Smooth muscle cell (in vitro differentiated cells): Measurements from ENCODE around the gene TRAF5. TPM values are rescaled to one million over a fixed set of nuclear protein-coding genes. Genes with fewer than 3 reads are reported as not detected.

Experiments
- DNase-seq: peaks from one replicate; lab custom pipeline; 2025; ENCODE audit not compliant: unreplicated experiment; lab: John Stamatoyannopoulos, UW
- H2AFZ ChIP-seq: fragments of 200-600 bp; sonication (generic); 2 replicates; pipeline ENCODE4 v1.6.0; 2016; ENCODE audit warnings: antibody characterized with exemption, low read depth, mild to moderate bottlenecking
- H3F3A ChIP-seq: fragments of 200-600 bp; sonication (generic); 2 replicates; pipeline ENCODE4 v1.6.0; 2017; ENCODE audit warnings: antibody characterized with exemption, low read depth
- H3K27ac ChIP-seq: fragments of 200-600 bp; sonication (generic); 2 replicates; pipeline ENCODE4 v1.5.1; 2016; ENCODE audit warnings: low read depth, mild to moderate bottlenecking
- H3K27me3 ChIP-seq: fragments of 200-600 bp; sonication (generic); 2 replicates; pipeline ENCODE4 v1.6.1; 2016; ENCODE audit warnings: low read depth, mild to moderate bottlenecking
- H3K36me3 ChIP-seq: fragments of 200-600 bp; sonication (generic); 2 replicates; pipeline ENCODE4 v1.5.1; 2016; ENCODE audit warnings: low read depth
- H3K4me1 ChIP-seq: fragments of 200-600 bp; sonication (generic); 2 replicates; pipeline ENCODE4 v1.5.1; 2016; ENCODE audit warnings: low read depth
- H3K4me2 ChIP-seq: fragments of 200-600 bp; sonication (generic); 2 replicates; pipeline ENCODE4 v1.6.0; 2016; ENCODE audit warnings: mild to moderate bottlenecking
- H3K4me3 ChIP-seq: fragments of 200-600 bp; sonication (generic); 2 replicates; pipeline ENCODE4 v1.5.1; 2016; ENCODE audit warnings: mild to moderate bottlenecking
- H3K79me2 ChIP-seq: fragments of 200-600 bp; sonication (generic); 2 replicates; pipeline ENCODE4 v1.6.0; 2016; ENCODE audit warnings: low read depth, mild to moderate bottlenecking
- H3K9ac ChIP-seq: fragments of 200-600 bp; sonication (generic); 2 replicates; pipeline ENCODE4 v1.6.0; 2016; ENCODE audit warnings: low read depth
- H3K9me3 ChIP-seq: fragments of 200-600 bp; sonication (generic); replicated peaks from 2 replicates; pipeline ENCODE4 v1.5.1; 2016; ENCODE audit warnings: low read depth
- H4K20me1 ChIP-seq: fragments of 200-600 bp; sonication (generic); 2 replicates; pipeline ENCODE4 v1.6.0; 2016; ENCODE audit warnings: low read depth
- CTCF ChIP-seq: fragments of 200-600 bp; sonication (generic); IDR thresholded peaks from 2 replicates; pipeline ENCODE4 v1.5.1; 2017; ENCODE audit warnings: borderline replicate concordance, mild to moderate bottlenecking, antibody characterized with exemption; ENCODE audit not compliant: insufficient read depth, poor library complexity, severe bottlenecking
- WGBS: methylation state at CpG from one replicate; pipeline ENCODE4 v1.1.7; 2016; ENCODE audit warnings: low lambda C conversion rate; 5-methylcytosine and 5-hydroxymethylcytosine counted together
- polyA plus RNA-seq: library from polyadenylated mRNA; unstranded; fragments of >200 nt; fragmentation: Nextera tagmentation; extraction: Ambion mirVana; gene quantifications from 2 replicates; pipeline ENCODE4 v1.2.1, GENCODE V29; 2016
- total RNA-seq: library from RNA; depleted of rRNA; stranded (reverse); fragments of >200 nt; gene quantifications from 2 replicates; pipeline ENCODE4 v1.2.3, GENCODE V29; 2014

TRAF5 gene
- total RNA-seq (15.0 and 18.7 TPM in 2 replicates), polyA plus RNA-seq (6.1 and 10.2 TPM in 2 replicates)

- Histone ChIP-seq H3K27me3 (no peaks in the 10 kb centered on the region), H3K4me2 (peak within 1 kb of the TSS; percentile 88), H3F3A (no peaks in the 10 kb centered on the region), H2AFZ (peak within 1 kb of the TSS; percentile 65), H3K27ac (no peak within 1 kb of the TSS), H3K9ac (peak within 1 kb of the TSS; percentile 0), H3K4me3 (peak within 1 kb of the TSS; percentile 89), H3K4me1 (peaks cover 4% of the 10 kb centered on the region), H3K79me2 (peaks cover 42% of the 10 kb centered on the region), H3K36me3 (no peaks in the 10 kb centered on the region), H3K9me3 (no peaks in the 10 kb centered on the region), H4K20me1 (peaks cover 39% of the 10 kb centered on the region)
- DNase-seq, result no peak
- WGBS, result under 1% methylated on average over 62 of the region's 91 CpGs
- TF ChIP-seq CTCF, result no peak
Measured at GRCh38 chr1:211326528-211327345, at the start of gene TRAF5. TSS of gene TRAF5 (plus strand) at chr1:211326833. CDS start at chr1:211353240, 26,407 bp downstream.

GRCh38 chr1:211279340-211279739 lies 47.3 kb upstream of the TRAF5 start:
- WGBS, result 97% methylated on average over 1 of the region's 1 CpG
- no peak for DNase-seq
- H3K27ac ChIP-seq, result no peak overlapping the region
- no peak for TF ChIP-seq CTCF
- H3K79me2 ChIP-seq, result peaks cover 2% of the 10 kb centered on the region
- no peak overlapping the region for H2AFZ ChIP-seq
- H3K36me3 ChIP-seq, result peaks cover 16% of the 10 kb centered on the region
- peaks cover 4% of the 10 kb centered on the region for H3F3A ChIP-seq
- no peaks in the 10 kb centered on the region for H3K9me3 ChIP-seq
- H3K4me3 ChIP-seq, result no peak overlapping the region
- H4K20me1 ChIP-seq, result peaks cover 16% of the 10 kb centered on the region
- no peak overlapping the region for H3K4me2 ChIP-seq
- H3K4me1 ChIP-seq, result peaks cover 4% of the 10 kb centered on the region
- no peak overlapping the region for H3K9ac ChIP-seq
- no peaks in the 10 kb centered on the region for H3K27me3 ChIP-seq

- Histone ChIP-seq H2AFZ (no peak overlapping the region), H3K4me2 (peak overlapping the region; percentile 42), H3K4me3 (no peak overlapping the region), H3K27me3 (no peaks in the 10 kb centered on the region), H3K4me1 (peaks cover 4% of the 10 kb centered on the region), H3K36me3 (peaks cover 10% of the 10 kb centered on the region), H4K20me1 (peaks cover 22% of the 10 kb centered on the region), H3K27ac (peak overlapping the region; percentile 54), H3K9ac (no peak overlapping the region), H3K9me3 (no peaks in the 10 kb centered on the region), H3F3A (peaks cover 4% of the 10 kb centered on the region), H3K79me2 (peaks cover 5% of the 10 kb centered on the region)
- no peak for TF ChIP-seq CTCF
- DNase-seq, result no peak
- 92% methylated on average over 4 of the region's 4 CpGs for WGBS
Measured at GRCh38 chr1:211280910-211281309, 45.7 kb upstream of the TRAF5 start.
